ENCODE data around the gene PPP6R2. TPM values are rescaled to one million over a fixed set of nuclear protein-coding genes. Genes with fewer than 3 reads are reported as not detected.

PPP6R2 gene
- total and polyA plus RNA-seq, 2 donors (not counting 3 experiments of a cell fraction or from before 2014, with no cell fraction given): 38.6 to 54.6 TPM

DNA sequence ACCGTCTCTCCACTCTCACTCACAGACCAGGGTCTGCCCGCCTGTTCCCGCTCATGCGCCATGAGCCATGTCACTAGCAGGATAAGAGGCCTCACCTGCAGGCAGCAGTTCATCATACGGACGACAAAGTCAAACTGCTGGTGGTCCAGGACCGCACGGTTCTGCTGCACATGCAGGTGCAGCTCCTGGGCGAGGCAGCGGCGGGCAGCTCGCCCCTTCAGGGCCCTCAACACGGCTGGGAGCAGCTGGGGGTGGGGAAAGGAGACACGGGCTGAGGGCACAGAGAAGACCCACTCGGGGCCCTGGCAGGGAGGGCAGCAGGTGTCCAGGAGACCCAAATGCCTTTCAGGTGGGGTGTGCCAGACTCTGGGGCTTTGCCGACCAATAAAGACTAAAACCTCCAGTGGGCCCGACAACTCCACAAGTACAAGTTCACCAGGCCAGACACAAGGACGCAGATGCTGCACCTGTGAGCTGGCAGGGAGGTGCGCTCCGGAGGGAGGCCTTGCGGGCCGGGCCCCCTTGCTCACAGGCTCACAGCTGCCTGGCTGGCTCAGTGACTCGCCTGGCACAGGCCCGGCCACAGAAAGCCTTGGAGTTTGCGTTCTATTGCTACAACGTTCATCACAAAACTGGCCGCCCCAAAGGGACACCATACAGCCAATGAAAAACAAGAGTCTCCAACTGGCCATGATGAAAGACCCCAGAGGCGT lies 120.2 kb downstream of the PPP6R2 start:
- Histone ChIP-seq H3K27me3 (ENCODE audit: control insufficient read depth in 2 of 2, insufficient read depth in 2 of 2, low read length in 2 of 2) (no peaks in the 10 kb centered on the region), H3K79me2 (ENCODE audit: control insufficient read depth, insufficient read depth, low read length) (peaks cover 6% of the 10 kb centered on the region), H3K4me2 (ENCODE audit: insufficient read depth, low read length) (no peak overlapping the region), H2AFZ (ENCODE audit: low read depth, low read length) (no peak overlapping the region), H3K36me3 (ENCODE audit: control insufficient read depth in 2 of 2, extremely low read depth in 1 of 2, insufficient read depth in 2 of 2, low read length in 2 of 2) (peaks cover 0 to 82% of the 10 kb centered on the region in 2 experiments), H3K4me1 (ENCODE audit: control insufficient read depth, extremely low read depth, insufficient read depth, low read length) (no peaks in the 10 kb centered on the region), H3K9me1 (replicated peaks; ENCODE audit: control insufficient read depth, extremely low read depth, insufficient read depth, low read length) (no peaks in the 10 kb centered on the region), H3K9ac (replicated peaks; ENCODE audit: extremely low read depth, insufficient read depth, low read length) (no peak overlapping the region), H3K9me3 (replicated peaks; ENCODE audit: control insufficient read depth, insufficient read depth, low read length) (no peaks in the 10 kb centered on the region), H3K27ac (ENCODE audit: insufficient read depth, low read depth, low read length) (no peak overlapping the region), H3K4me3 (replicated peaks in 1 of 3; ENCODE audit: insufficient read depth in 1 of 3, low read depth in 1 of 3, low read length in 3 of 3) (no peak overlapping the region), H4K20me1 (replicated peaks; ENCODE audit: control insufficient read depth, extremely low read depth, insufficient read depth, low read length) (no peaks in the 10 kb centered on the region)
- no TSS peak for BruUV-seq (replicated peaks)
- no peak for DNase-seq (ENCODE audit: low read depth, low spot score)
- CTCF ChIA-PET: no interaction called here
- dilution Hi-C loops (cut with MboI; ENCODE audit: extremely low pct_ligation_motif_present, low sequenced_read_pairs) (no loop called here), intact Hi-C loops (cut with micrococcal nuclease) (no loop called here)
- POLR2A ChIA-PET: no interaction called here
- TF ChIP-seq, protein P1, sequence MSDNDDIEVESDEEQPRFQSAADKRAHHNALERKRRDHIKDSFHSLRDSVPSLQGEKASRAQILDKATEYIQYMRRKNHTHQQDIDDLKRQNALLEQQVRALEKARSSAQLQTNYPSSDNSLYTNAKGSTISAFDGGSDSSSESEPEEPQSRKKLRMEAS (IDR thresholded peaks at IDR 0.05; ENCODE audit: insufficient read depth, insufficient read length): no peak
- TF ChIP-seq JUN (IDR thresholded peaks at IDR 0.05; ENCODE audit: borderline replicate concordance, insufficient read depth, insufficient read length, low read depth): no peak
- TF ChIP-seq, protein P2, sequence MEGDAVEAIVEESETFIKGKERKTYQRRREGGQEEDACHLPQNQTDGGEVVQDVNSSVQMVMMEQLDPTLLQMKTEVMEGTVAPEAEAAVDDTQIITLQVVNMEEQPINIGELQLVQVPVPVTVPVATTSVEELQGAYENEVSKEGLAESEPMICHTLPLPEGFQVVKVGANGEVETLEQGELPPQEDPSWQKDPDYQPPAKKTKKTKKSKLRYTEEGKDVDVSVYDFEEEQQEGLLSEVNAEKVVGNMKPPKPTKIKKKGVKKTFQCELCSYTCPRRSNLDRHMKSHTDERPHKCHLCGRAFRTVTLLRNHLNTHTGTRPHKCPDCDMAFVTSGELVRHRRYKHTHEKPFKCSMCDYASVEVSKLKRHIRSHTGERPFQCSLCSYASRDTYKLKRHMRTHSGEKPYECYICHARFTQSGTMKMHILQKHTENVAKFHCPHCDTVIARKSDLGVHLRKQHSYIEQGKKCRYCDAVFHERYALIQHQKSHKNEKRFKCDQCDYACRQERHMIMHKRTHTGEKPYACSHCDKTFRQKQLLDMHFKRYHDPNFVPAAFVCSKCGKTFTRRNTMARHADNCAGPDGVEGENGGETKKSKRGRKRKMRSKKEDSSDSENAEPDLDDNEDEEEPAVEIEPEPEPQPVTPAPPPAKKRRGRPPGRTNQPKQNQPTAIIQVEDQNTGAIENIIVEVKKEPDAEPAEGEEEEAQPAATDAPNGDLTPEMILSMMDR (IDR thresholded peaks at IDR 0.05; ENCODE audit: extremely low read depth in 1 of 2, insufficient read depth in 1 of 2, low read depth in 1 of 2, low read length in 2 of 2): no peak
- TF ChIP-seq FOS (IDR thresholded peaks at IDR 0.05; ENCODE audit: borderline replicate concordance, insufficient read depth, low read length): no peak
- no peak for TF ChIP-seq POLR2A (IDR thresholded peaks at IDR 0.05; ENCODE audit: low read depth, low read length)
- TF ChIP-seq POLR2AphosphoS5 (IDR thresholded peaks at IDR 0.05; ENCODE audit: insufficient read depth, low read depth, low read length): no peak
- TF ChIP-seq GATA2 (IDR thresholded peaks at IDR 0.05; ENCODE audit: insufficient read depth, insufficient read length, low read depth, low read length): no peak
- FAIRE-seq: no peak
